Measurements from ENCODE around the gene BNIPL.

GRCh38 chr1:151003180-151003579 is 33.2 kb upstream of the BNIPL start:
- TF ChIP-seq POLR2A (IDR thresholded peaks at IDR 0.05): no peak
- TF ChIP-seq, protein P1, sequence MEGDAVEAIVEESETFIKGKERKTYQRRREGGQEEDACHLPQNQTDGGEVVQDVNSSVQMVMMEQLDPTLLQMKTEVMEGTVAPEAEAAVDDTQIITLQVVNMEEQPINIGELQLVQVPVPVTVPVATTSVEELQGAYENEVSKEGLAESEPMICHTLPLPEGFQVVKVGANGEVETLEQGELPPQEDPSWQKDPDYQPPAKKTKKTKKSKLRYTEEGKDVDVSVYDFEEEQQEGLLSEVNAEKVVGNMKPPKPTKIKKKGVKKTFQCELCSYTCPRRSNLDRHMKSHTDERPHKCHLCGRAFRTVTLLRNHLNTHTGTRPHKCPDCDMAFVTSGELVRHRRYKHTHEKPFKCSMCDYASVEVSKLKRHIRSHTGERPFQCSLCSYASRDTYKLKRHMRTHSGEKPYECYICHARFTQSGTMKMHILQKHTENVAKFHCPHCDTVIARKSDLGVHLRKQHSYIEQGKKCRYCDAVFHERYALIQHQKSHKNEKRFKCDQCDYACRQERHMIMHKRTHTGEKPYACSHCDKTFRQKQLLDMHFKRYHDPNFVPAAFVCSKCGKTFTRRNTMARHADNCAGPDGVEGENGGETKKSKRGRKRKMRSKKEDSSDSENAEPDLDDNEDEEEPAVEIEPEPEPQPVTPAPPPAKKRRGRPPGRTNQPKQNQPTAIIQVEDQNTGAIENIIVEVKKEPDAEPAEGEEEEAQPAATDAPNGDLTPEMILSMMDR (IDR thresholded peaks at IDR 0.05): no peak
